ENCODE data around the gene SLC27A5.
"Not testable (repeated sequence)": the region's sequence is repeated elsewhere in the genome, so short reads cannot be mapped to it uniquely, and the experiment has no call there.

Gene SLC27A5

DNA sequence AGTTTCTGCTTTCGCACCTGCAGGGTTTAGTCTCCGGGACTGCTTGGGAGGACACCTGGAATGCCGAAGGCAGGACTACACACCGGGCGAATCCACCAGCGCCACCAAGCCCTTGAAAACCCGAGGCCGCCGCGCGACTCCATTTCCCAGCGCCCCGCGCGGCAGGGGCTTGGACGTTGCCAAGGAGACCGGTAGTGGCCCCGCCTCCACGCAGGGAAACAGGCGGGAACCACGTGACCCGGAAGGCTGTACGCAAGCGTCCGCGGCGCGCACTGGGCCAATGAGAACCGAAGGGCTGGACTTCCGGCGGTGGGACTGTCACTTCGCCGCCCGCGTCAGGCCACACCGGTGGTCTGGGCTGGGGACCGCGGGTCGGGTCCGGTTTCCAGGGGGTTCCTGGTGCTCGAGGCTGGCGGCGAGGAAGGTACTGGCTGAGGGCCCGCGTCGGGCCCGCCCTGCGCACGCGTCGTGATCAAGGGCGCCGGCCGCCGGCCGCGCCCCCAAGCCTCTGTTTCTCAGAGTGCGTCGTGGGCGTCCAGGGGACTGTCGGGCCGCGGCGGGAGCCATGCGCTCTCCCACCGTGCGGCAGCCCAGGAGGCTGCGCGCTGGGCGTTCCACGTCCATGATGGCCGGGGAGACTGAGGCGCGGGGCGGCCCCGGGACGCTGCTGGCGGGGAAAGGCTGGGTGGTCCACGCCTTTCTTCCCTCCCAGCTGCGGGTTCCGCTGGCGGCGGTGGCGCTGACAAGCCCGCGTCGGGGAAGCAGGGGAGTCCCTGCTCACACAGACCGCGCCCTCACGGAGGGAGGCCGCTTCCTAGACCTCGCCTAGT lies 44.8 kb downstream of the SLC27A5 start, which contains the start of gene ZNF324:
TSS of gene ZNF324 (plus strand) at position 321 of the 830 bp plus-strand sequence. CDS start 2,106 bp downstream, outside the sequence.
- peak; percentile 96 for DNase-seq

DNA sequence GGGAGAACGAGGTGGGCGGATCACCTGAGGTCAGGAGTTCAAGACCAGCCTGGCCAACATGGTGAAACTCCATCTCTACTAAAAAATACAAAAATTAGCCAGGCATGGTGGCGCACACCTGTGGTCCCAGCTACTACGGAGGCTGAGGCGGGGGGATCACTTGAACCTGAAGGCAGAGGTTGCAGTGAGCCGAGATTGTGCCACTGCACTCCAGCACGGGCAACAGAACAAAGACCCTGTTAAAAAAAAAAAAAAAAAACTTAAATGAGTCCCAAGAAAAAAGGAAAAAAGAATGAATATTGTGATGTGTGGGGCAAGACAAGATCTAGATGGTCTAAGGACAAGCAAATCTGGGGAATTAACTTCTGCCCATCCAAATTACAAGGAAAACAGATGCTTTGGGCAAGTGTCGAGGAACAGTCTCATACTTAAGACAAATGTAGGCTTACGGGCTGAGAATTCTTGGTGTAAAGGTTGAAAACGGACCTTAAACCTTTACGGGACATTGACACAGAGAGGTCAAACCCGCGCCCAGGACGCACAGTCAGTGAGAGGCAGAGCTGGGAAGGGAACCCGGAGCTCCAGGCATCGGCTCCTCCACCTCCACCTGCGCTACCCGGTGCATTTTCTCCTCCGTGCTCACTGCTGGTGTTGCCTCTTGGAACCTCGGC lies 45.6 kb downstream of the SLC27A5 start:
- no peak for DNase-seq

DNA sequence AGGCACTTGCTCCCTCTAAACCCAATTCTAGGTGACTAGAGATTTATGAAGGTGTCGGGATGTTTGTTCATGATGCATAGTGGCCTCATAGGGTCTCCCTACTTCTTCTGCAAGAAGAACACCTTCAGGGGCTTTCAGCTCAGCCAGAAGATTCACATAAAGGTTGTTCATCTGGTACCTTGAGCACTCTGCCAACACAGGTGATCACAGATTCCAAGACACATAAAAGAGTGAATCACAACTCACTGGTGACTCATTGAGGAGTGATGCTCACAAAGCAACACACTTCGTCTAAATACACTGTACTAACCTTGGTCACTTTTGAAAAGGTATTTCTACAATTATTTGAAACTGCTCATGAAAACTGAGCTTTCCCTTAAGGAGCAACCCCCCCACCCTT lies 51.8 kb downstream of the SLC27A5 start:
- DNase-seq = no peak

DNA sequence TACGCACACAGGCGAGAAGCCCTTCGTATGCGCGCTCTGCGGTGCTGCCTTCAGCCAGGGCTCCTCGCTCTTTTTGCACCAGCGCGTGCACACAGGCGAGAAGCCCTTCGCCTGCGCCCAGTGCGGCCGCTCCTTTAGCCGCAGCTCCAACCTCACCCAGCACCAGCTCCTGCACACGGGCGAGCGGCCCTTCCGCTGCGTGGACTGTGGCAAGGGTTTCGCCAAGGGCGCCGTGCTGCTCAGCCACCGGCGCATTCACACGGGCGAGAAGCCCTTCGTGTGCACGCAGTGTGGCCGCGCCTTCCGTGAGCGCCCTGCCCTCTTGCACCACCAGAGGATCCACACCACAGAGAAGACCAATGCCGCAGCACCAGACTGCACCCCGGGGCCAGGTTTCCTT lies 55.7 kb downstream of the SLC27A5 start:
- no peak for DNase-seq

DNA sequence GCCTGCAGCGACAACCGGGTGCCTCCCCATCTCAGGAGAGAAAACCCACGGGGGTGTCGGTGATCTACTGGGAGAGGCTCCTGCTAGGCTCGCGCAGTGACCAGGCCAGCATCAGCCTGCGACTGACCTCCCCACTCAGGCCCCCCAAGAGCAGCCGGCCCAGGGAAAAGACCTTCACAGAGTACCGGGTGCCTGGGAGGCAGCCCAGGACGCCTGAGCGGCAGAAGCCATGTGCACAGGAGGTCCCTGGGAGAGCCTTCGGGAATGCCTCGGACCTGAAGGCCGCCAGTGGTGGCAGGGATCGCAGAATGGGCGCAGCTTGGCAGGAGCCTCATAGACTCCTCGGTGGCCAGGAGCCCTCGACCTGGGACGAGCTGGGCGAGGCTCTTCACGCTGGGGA lies 56.5 kb downstream of the SLC27A5 start:
- DNase-seq = no peak

DNA sequence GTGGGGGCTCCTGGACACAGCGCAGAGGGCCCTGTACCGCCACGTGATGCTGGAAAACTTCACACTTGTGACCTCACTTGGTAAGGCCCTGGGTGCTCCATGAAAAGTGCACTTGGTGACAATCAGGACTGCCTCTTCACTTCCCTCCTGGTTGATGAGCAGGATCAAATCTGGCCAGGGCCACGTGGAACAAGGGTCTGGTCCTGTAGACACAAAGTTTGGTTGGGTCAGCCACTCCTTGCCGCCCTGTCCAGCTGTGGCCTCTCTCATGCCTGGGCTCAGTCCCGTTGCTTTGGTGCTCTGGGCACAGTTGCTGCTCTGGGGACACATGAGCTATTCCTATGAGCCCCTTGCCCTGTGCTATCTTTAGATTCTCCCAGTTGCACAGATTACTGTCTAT lies 58.0 kb downstream of the SLC27A5 start:
- no peak for DNase-seq

DNA sequence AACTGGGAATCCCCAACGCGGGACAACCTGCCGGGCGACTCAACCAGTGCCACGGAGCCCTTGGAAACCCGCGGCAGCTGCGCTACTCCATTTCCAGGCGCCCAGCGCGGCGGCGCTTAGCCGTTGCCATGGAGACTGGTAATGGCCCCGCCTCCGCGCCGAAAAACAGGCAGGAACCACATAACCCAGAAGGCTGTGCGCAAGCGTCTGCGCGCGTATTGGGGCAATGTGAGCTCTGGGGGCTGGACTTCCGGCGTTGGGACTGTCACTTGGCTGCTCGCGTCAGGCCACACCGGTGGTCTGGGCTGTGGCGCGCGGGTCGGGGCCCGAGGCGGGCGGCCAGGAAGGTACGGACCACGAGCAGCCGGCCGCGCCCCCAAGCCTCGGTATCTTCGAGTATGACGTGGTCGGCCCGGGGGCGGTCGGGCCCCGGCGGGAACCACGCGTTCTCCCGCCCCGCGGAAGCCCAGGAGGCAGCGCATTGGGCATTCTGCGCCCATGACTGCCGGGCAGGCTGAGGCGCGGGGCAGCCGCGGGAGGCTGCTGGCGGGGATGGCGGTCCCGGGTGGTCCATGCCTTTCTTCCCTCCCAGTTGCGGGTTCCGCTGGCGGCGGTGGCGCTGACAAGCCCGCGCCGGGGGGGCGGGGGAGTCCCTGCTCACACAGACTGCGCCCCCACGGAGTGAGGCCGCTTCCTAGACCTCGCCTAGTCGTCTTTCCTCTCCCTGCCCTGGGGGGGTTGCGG lies 60.3 kb downstream of the SLC27A5 start, which contains the start of gene ZNF324B:
TSS of gene ZNF324B (plus strand) at position 265 of the 744 bp plus-strand sequence. CDS start 2,080 bp downstream, outside the sequence.
- DNase-seq = peak; percentile 96

DNA sequence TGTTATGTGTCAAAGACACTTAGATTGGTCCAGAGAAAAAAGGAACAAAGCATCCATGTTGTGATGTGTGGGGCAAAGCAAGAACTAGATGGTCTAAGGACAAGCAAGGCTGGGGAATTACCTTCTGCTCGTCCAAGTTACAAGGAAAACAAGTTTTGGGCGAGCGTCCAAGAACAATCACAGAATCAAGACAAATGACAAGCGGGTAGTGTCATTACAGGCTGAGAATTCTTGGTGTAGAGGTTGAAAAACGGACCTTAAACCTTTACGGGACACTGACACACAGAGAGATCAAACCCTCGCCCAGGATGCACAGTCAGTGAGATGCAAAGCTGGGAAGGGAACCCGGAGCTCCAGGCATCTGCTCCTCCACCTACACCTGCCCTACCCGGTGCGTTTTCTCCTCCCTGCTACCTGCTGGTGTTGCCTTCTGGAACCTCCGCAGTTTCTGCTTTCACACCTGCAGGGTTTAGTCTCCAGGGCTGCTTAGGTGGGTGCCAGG lies 60.9 kb downstream of the SLC27A5 start:
- DNase-seq = no peak

DNA sequence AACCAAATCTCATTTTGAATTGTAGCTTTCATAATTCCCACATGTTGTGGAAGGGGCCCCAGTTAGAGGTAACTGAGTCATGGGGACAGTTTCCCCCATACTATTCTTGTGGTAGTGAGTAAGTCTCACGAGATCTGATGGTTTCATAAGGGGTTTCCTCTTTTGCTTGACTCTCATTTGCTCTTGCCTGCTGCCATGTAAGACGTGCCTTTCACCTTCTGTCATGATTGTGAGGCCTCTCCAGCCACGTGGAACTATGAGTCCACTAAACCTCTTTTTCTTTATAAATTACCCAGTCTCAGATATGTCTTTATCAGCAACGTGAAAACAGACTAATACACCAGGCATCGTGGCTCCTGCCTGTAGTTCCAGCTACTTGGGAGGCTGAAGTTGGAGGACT lies 61.8 kb downstream of the SLC27A5 start:
- not testable (repeated sequence) for DNase-seq

DNA sequence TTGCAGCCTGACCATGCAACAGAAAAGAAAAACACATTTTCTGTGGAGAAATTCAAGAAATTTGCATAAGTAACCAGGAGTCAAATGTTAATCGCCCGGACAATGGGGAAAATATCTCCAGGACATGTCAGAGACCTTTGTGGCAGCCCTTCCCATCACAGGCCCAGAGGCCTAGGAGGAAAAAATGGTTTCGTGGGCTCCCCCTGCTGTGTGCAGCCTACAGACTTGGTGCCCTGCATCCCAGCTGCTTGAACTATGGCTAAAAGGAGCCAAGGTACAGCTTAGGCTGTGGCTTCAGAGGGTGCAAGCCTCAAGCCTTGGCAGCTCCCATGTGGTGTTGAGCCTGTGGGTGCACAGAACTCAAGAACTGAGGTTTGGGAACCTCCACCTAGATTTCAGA lies 62.9 kb downstream of the SLC27A5 start:
- DNase-seq = not testable (repeated sequence)

Measured in fibroblast of skin of back (primary cell).